Mesenchymal stem cell (in vitro differentiated cells and primary cell): ENCODE results near the gene RNLS. TPM values are rescaled to one million over a fixed set of nuclear protein-coding genes. Genes with fewer than 3 reads are reported as not detected.

ENCODE experiments used
- DNase-seq: peaks from one replicate; pipeline ENCODE4 v3.0.0-alpha.2; 2013
- H2AFZ ChIP-seq: one replicate; pipeline ENCODE4 v1.6.1; 2013; ENCODE audit warnings: low read depth, mild to moderate bottlenecking, control low read depth, inconsistent platforms, low read length, moderate library complexity
- H2AK5ac ChIP-seq: 2 replicates; pipeline ENCODE4 v1.6.1; 2013; ENCODE audit warnings: low read length, moderate library complexity, mild to moderate bottlenecking, inconsistent platforms; ENCODE audit not compliant: severe bottlenecking
- H2BK120ac ChIP-seq: one replicate; pipeline ENCODE4 v1.6.1; 2013; ENCODE audit warnings: low read depth, mild to moderate bottlenecking, inconsistent platforms, low read length, moderate library complexity
- H2BK12ac ChIP-seq, 2 experiments: one replicate each; pipeline ENCODE4 v1.6.1; 2013; ENCODE audit warnings: inconsistent platforms in 2 of 2, low read length in 2 of 2, mild to moderate bottlenecking in 2 of 2, moderate library complexity in 2 of 2, control low read depth in 1 of 2
- H2BK15ac ChIP-seq: one replicate; pipeline ENCODE4 v1.6.1; 2013; ENCODE audit warnings: mild to moderate bottlenecking, low read depth, inconsistent platforms; ENCODE audit not compliant: poor library complexity, severe bottlenecking
- H2BK5ac ChIP-seq: 2 replicates; pipeline ENCODE4 v1.6.1; 2013; ENCODE audit warnings: low read depth, mild to moderate bottlenecking, low read length, control low read depth, inconsistent platforms; ENCODE audit not compliant: poor library complexity, severe bottlenecking
- H3K14ac ChIP-seq, 2 experiments: one replicate each; pipeline ENCODE4 v1.6.1; 2013; ENCODE audit warnings: inconsistent platforms in 2 of 2, low read length in 2 of 2, control low read depth in 1 of 2, mild to moderate bottlenecking in 1 of 2, moderate library complexity in 1 of 2
- H3K18ac ChIP-seq, 2 experiments: one replicate each; pipeline ENCODE4 v1.6.1; 2013; ENCODE audit warnings: inconsistent platforms in 2 of 2, low read length in 2 of 2, control low read depth in 1 of 2, low read depth in 1 of 2, mild to moderate bottlenecking in 1 of 2
- H3K23ac ChIP-seq, 2 experiments: one replicate each; pipeline ENCODE4 v1.6.1; 2013; ENCODE audit warnings: inconsistent platforms in 2 of 2, low read length in 2 of 2, mild to moderate bottlenecking in 2 of 2, moderate library complexity in 2 of 2, control low read depth in 1 of 2
- H3K27ac ChIP-seq: 2 replicates; pipeline ENCODE4 v1.5.1; 2013; ENCODE audit warnings: mild to moderate bottlenecking, moderate library complexity, low read length, control low read depth, inconsistent platforms; ENCODE audit not compliant: poor library complexity, severe bottlenecking
- H3K27me3 ChIP-seq, 2 experiments: 2 replicates each; pipeline versions ENCODE4 v1.6.1 to v1.7.0; 2013; ENCODE audit warnings: low read length in 2 of 2, mild to moderate bottlenecking in 2 of 2, moderate library complexity in 2 of 2, control low read depth in 1 of 2, inconsistent platforms in 1 of 2; ENCODE audit not compliant: control insufficient read depth in 1 of 2, insufficient read depth in 1 of 2
- H3K36me3 ChIP-seq, 2 experiments: 2 replicates each; pipeline versions ENCODE4 v1.6.1 to v1.7.0; 2013; ENCODE audit warnings: low read length in 2 of 2, control low read depth in 1 of 2, inconsistent platforms in 1 of 2, low read depth in 1 of 2, mild to moderate bottlenecking in 1 of 2; ENCODE audit not compliant: insufficient read depth in 2 of 2, control insufficient read depth in 1 of 2
- H3K4ac ChIP-seq, 2 experiments: one replicate each; pipeline ENCODE4 v1.6.1; 2013; ENCODE audit warnings: inconsistent platforms in 2 of 2, low read length in 2 of 2, mild to moderate bottlenecking in 2 of 2, moderate library complexity in 2 of 2, control low read depth in 1 of 2, low read depth in 1 of 2
- H3K4me1 ChIP-seq: 2 replicates; pipeline ENCODE4 v1.6.1; 2013; ENCODE audit warnings: low read depth, low read length, control low read depth; ENCODE audit not compliant: control insufficient read depth, insufficient read depth
- H3K4me2 ChIP-seq: 2 replicates; pipeline ENCODE4 v1.6.1; 2013; ENCODE audit warnings: low read length, mild to moderate bottlenecking, inconsistent platforms; ENCODE audit not compliant: poor library complexity, severe bottlenecking
- H3K4me3 ChIP-seq, 2 experiments: 2 replicates each; pipeline versions ENCODE4 v1.5.1 to v1.7.0; 2013; ENCODE audit warnings: low read length in 2 of 2, mild to moderate bottlenecking in 2 of 2, control low read depth in 1 of 2, low read depth in 1 of 2; ENCODE audit not compliant: insufficient read depth in 1 of 2
- H3K79me1 ChIP-seq: replicated peaks from 2 replicates; pipeline ENCODE4 v1.6.1; 2013; ENCODE audit warnings: mild to moderate bottlenecking, control low read depth, low read length, inconsistent platforms; ENCODE audit not compliant: poor library complexity, severe bottlenecking
- H3K9ac ChIP-seq: 2 replicates; pipeline ENCODE4 v1.7.0; 2013; ENCODE audit warnings: mild to moderate bottlenecking, low read length, moderate library complexity
- H3K9me3 ChIP-seq: 2 replicates; pipeline ENCODE4 v1.7.0; 2013; ENCODE audit warnings: mild to moderate bottlenecking, low read length; ENCODE audit not compliant: control insufficient read depth
- H4K8ac ChIP-seq: one replicate; pipeline ENCODE4 v1.6.1; 2013; ENCODE audit warnings: inconsistent platforms, mild to moderate bottlenecking, low read length, moderate library complexity
- H4K91ac ChIP-seq: one replicate; pipeline ENCODE4 v1.6.1; 2013; ENCODE audit warnings: mild to moderate bottlenecking, low read length, inconsistent platforms
- WGBS: methylation state at CpG from one replicate; pipeline ENCODE4 v1.1.7; 2013; ENCODE audit warnings: mixed read lengths; 5-methylcytosine and 5-hydroxymethylcytosine counted together
- polyA plus RNA-seq, 2 experiments: library from polyadenylated mRNA; stranded (reverse); fragments of 200-250 nt; gene quantifications; one replicate each; pipeline ENCODE4 v1.2.3, GENCODE V29; 2013

The RNLS gene
- 6.3 TPM for polyA plus RNA-seq (2013, experiment 1 of 2)
- 6.8 TPM for polyA plus RNA-seq (2013, experiment 2 of 2)

GRCh38 chr10:88582806-88583583, at the start of gene RNLS:
Gene RNLS (minus strand): TSS chr10:88583318.
- DNase-seq: peak; percentile 62
- 4% methylated on average over 58 of the region's 63 CpGs for WGBS
- H3K9me3 ChIP-seq: no peaks in the 10 kb centered on the region
- H4K91ac ChIP-seq: peak within 1 kb of the TSS; percentile 20
- H3K27ac ChIP-seq: peak within 1 kb of the TSS; percentile 36
- peaks cover 8% of the 10 kb centered on the region for H3K4me1 ChIP-seq
- peak within 1 kb of the TSS; percentile 64 for H3K4me2 ChIP-seq
- no peaks in the 10 kb centered on the region for H3K36me3 ChIP-seq
- H2AK5ac ChIP-seq: no peak within 1 kb of the TSS
- H4K8ac ChIP-seq: peak within 1 kb of the TSS; percentile 99
- H3K14ac ChIP-seq: peak within 1 kb of the TSS in 1 of 2 experiments; percentile 97
- H2BK12ac ChIP-seq: peak within 1 kb of the TSS in 1 of 2 experiments; percentile 86
- peak within 1 kb of the TSS; percentile 51 for H2BK5ac ChIP-seq
- peak within 1 kb of the TSS; percentile 98 for H3K9ac ChIP-seq
- H3K23ac ChIP-seq: no peak within 1 kb of the TSS
- H3K79me1 ChIP-seq: no peaks in the 10 kb centered on the region
- peak within 1 kb of the TSS; percentile 61 to 86 for H3K4me3 ChIP-seq
- H2AFZ ChIP-seq: peak within 1 kb of the TSS; percentile 91
- no peaks in the 10 kb centered on the region for H3K27me3 ChIP-seq
- peak within 1 kb of the TSS; percentile 77 for H2BK15ac ChIP-seq
- peak within 1 kb of the TSS; percentile 35 for H2BK120ac ChIP-seq
- peak within 1 kb of the TSS; percentile 85 to 89 for H3K4ac ChIP-seq
- peak within 1 kb of the TSS; percentile 92 to 96 for H3K18ac ChIP-seq

GRCh38 chr10:88624840-88625239, 41.7 kb upstream of the RNLS start:
- Histone ChIP-seq H3K36me3 (no peaks in the 10 kb centered on the region), H3K18ac (no peak overlapping the region), H4K91ac (no peak overlapping the region), H3K14ac (no peak overlapping the region), H4K8ac (no peak overlapping the region), H3K27me3 (no peaks in the 10 kb centered on the region), H2BK15ac (no peak overlapping the region), H3K9ac (no peak overlapping the region), H2AFZ (no peak overlapping the region), H3K27ac (no peak overlapping the region), H2BK120ac (no peak overlapping the region), H2AK5ac (no peak overlapping the region), H3K9me3 (no peaks in the 10 kb centered on the region), H3K4me2 (no peak overlapping the region), H2BK5ac (no peak overlapping the region), H3K4ac (no peak overlapping the region), H2BK12ac (no peak overlapping the region), H3K79me1 (no peaks in the 10 kb centered on the region), H3K4me3 (no peak overlapping the region), H3K4me1 (no peaks in the 10 kb centered on the region), H3K23ac (no peak overlapping the region)
- DNase-seq: no peak

GRCh38 chr10:88623835-88624234, 40.7 kb upstream of the RNLS start:
- Histone ChIP-seq H3K4me2 (no peak overlapping the region), H3K79me1 (no peaks in the 10 kb centered on the region), H2AFZ (no peak overlapping the region), H3K4ac (no peak overlapping the region), H3K23ac (no peak overlapping the region), H4K91ac (no peak overlapping the region), H2BK120ac (no peak overlapping the region), H4K8ac (no peak overlapping the region), H3K4me1 (no peaks in the 10 kb centered on the region), H3K18ac (no peak overlapping the region), H2AK5ac (no peak overlapping the region), H3K27me3 (no peaks in the 10 kb centered on the region), H3K36me3 (no peaks in the 10 kb centered on the region), H2BK12ac (no peak overlapping the region), H3K9ac (no peak overlapping the region), H3K27ac (no peak overlapping the region), H2BK5ac (no peak overlapping the region), H3K9me3 (no peaks in the 10 kb centered on the region), H3K4me3 (no peak overlapping the region), H2BK15ac (no peak overlapping the region), H3K14ac (no peak overlapping the region)
- WGBS: 72% methylated on average over 2 of the region's 2 CpGs
- no peak for DNase-seq

GRCh38 chr10:88620441-88620840, 37.3 kb upstream of the RNLS start:
- Histone ChIP-seq H3K27me3 (no peaks in the 10 kb centered on the region), H3K27ac (no peak overlapping the region), H4K8ac (no peak overlapping the region), H3K79me1 (no peaks in the 10 kb centered on the region), H3K36me3 (no peaks in the 10 kb centered on the region), H3K23ac (no peak overlapping the region), H2AK5ac (no peak overlapping the region), H4K91ac (no peak overlapping the region), H2AFZ (no peak overlapping the region), H3K14ac (no peak overlapping the region), H3K9ac (no peak overlapping the region), H2BK5ac (no peak overlapping the region), H3K18ac (no peak overlapping the region), H3K4ac (no peak overlapping the region), H3K4me2 (no peak overlapping the region), H3K4me3 (no peak overlapping the region), H3K4me1 (no peaks in the 10 kb centered on the region), H2BK12ac (no peak overlapping the region), H3K9me3 (no peaks in the 10 kb centered on the region), H2BK15ac (no peak overlapping the region), H2BK120ac (no peak overlapping the region)
- DNase-seq: no peak
- WGBS: 83% methylated on average over 1 of the region's 1 CpG
